ENCODE data around the gene MBD3.
"Not testable (repeated sequence)": the region's sequence is repeated elsewhere in the genome, so short reads cannot be mapped to it uniquely, and the experiment has no call there.

The MBD3 gene

DNA sequence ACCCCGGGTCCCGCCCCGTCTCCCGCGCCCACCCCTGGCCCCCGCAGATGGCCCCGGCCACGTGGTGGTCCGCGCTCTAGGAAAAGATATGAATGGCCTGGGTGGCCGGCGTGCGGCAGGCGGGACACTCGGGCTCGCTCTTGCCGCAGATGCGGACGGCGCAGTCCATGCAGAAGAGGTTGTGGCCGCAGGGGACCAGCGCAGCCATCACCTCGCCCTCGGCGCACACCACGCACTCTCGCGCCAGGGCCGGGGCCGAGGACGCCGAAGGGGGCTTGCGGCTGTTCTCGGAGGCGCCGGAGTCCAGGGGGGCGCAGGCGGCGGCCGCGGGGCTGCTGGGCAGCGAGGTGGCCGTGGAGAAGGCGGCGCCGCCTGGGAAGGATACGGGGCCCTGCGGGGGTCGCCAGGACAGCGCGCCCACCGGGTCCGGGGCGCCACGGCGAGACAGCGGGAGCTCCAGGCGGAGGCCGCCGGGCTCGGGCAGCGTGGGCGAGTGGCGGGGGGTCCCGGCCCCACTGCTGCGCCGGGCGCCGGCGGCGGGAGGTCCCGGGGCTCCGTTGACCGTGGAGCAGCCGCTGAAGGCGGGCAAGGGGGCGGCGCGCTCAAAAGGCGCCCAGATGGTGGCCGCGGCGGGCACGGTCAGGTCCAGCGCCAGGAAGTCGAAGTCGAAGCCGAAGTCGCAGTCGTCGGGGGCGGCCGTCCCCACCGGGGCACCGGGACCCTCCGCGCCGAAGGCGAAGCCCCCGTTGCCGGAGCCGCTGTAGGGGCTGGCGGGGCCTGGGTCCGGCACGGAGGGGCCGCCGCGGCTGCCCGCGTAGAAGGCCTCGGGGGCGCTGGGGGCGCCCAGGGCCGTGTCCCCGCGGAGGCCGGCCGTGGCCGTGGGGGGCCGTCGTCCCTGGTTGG lies 36.9 kb downstream of the MBD3 start:
- no peak for FAIRE-seq
- TF ChIP-seq, protein P1, sequence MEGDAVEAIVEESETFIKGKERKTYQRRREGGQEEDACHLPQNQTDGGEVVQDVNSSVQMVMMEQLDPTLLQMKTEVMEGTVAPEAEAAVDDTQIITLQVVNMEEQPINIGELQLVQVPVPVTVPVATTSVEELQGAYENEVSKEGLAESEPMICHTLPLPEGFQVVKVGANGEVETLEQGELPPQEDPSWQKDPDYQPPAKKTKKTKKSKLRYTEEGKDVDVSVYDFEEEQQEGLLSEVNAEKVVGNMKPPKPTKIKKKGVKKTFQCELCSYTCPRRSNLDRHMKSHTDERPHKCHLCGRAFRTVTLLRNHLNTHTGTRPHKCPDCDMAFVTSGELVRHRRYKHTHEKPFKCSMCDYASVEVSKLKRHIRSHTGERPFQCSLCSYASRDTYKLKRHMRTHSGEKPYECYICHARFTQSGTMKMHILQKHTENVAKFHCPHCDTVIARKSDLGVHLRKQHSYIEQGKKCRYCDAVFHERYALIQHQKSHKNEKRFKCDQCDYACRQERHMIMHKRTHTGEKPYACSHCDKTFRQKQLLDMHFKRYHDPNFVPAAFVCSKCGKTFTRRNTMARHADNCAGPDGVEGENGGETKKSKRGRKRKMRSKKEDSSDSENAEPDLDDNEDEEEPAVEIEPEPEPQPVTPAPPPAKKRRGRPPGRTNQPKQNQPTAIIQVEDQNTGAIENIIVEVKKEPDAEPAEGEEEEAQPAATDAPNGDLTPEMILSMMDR (IDR thresholded peaks at IDR 0.05; ENCODE audit: insufficient read depth, missing control alignments) = no peak
- no peak for DNase-seq (ENCODE audit: insufficient read length, low spot score)

DNA sequence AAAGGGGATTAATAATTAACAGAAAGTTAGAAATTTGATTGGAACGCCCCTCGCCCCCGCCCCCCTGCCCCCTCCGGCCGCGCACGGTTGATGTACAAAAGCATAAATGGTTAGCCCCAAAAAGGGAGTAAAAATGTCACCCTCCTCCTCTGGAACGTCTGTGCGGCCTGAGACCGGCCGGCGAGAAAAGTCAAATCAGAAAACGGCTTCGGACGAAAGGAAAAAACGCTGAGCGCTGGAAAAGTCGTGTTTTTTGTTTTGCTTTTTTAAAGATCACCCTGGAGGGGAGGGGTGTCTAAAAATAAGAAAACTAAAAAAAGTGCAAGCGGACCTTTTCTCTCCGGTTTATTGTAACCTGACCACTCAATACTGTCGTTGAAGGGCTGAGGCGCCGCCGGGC lies 37.7 kb downstream of the MBD3 start:
- no peak for FAIRE-seq
- TF ChIP-seq, protein P1 (IDR thresholded peaks at IDR 0.05; ENCODE audit: insufficient read depth, missing control alignments) = no peak
- DNase-seq (ENCODE audit: insufficient read length, low spot score) = no peak

DNA sequence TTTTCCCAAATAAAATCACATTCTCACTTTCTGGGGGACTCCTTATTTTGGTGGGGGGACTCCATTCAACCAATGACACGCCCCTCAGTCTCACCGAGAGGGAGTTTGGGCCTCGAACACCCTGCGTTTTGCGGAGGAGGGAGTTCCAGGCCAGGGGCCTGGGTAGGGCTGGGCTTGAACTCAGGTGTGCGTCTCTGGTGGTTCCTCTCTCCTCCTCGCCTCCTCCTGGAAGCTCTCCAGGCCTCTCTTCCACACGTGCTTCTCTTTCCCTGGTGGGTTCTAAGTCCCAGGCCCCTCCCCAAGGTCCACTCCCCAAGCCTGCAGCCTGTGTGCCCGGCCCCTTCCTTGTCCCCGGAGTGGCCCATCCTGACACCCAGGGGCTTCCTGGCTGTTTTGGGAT lies 39.2 kb downstream of the MBD3 start:
- FAIRE-seq (no peak), DNase-seq (ENCODE audit: insufficient read length, low spot score) (no peak)
- TF ChIP-seq, protein P1 (IDR thresholded peaks at IDR 0.05; ENCODE audit: insufficient read depth, missing control alignments) = no peak

DNA sequence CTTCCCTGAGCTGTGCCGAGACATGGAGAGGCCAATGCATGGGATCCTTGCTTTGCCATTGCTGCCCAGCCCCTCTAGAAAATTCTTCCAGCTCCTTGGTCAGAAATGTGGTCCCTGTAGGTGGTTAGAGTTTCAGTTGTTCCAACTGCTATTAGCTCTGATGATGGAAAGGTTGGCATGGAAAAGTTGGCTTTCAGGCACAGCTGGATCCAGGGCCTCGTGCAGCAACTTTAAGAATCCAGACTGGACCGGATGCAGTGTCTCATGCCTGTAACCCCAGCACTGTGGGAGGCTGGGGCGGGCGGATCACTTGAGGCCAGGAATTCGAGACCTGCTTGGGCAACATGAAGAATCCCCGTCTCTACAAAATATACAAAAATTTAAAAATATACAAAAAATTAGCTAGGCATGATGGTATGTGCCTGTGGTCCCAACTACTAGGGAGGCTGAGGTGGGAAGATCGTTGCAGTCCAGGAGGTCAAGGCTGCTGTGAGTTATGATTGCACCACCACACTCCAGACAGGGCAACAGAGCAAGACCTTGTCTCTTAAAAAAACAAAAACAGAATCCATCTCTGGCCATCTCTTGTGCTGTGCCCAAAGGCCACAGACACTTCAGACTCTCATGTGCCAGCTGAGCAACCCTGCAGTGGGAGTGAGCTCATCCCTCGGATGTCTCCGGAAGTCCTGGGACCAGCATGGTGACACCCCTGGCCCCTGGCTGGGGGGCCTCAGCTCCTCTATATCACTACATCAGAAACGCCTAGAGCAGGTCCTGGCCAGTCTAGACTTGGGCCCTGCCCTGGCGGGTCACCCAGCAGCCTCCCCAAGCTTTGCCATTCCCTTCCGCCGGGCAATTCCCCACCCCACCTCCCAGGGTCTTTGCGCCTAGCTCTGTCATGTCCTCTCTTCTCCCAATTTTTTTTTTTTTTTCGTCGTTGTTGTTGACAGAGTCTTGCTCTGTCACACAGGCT lies 41.3 kb downstream of the MBD3 start:
- no peak for FAIRE-seq
- TF ChIP-seq, protein P1 (IDR thresholded peaks at IDR 0.05; ENCODE audit: insufficient read depth, missing control alignments) = no peak
- DNase-seq (ENCODE audit: insufficient read length, low spot score) = no peak

DNA sequence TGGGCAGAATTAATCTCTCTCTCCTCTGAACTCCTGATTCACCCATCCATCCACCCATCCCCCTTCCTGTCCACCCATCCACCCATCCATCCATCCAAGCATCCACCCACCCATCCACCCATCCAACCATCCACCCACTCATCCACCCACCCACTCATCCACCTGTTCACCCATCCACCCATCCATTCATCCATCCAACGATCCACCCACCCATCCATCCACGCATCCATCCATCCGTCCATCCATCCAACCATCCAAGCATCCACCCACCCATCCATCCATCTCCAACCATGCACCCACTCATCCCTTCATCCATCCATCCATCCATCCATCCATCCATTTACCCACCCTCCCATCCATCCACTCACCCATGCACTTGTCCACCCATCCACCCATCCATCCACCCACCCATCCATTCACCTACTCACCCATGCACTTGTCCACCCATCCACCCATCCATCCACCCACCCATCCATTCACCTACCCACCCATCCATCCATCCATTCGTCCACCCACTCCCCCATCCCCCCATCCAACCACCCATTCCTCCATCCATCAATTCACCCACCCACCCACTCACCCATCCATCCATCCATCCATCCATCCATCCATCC lies 43.2 kb downstream of the MBD3 start:
- DNase-seq (ENCODE audit: insufficient read length, low spot score) (no peak), FAIRE-seq (no peak)
- TF ChIP-seq, protein P1 (IDR thresholded peaks at IDR 0.05; ENCODE audit: insufficient read depth, missing control alignments) = no peak

DNA sequence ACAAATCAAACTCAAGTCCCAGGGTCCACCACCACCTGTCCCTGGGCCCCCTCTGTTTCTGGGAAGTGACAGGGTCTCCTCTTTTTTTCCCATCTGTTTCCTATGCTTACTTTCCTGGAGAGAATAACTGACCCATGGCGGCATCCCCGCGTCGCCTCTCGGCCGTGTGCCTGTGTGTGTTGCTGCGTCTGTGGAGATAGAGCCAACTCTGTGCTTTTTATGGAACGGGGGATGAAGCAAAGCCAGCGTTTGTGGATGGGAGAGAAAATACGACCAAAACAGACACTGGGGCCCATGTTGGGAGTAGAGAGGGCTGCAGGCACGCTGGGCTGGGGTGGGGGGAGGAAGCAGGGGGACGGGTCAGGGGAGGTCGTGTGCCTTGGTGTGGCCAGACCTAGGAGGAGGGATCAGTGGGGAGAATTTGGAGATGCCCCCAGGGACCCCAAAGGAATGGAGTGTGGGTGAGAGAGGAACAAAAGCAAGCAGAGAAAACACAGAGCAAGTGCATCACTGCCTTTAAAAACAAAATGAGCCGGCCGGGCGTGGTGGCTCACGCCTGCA lies 52.2 kb downstream of the MBD3 start:
- DNase-seq (ENCODE audit: insufficient read length, low spot score) (no peak), FAIRE-seq (no peak)
- TF ChIP-seq, protein P1 (IDR thresholded peaks at IDR 0.05; ENCODE audit: insufficient read depth, missing control alignments) = no peak

DNA sequence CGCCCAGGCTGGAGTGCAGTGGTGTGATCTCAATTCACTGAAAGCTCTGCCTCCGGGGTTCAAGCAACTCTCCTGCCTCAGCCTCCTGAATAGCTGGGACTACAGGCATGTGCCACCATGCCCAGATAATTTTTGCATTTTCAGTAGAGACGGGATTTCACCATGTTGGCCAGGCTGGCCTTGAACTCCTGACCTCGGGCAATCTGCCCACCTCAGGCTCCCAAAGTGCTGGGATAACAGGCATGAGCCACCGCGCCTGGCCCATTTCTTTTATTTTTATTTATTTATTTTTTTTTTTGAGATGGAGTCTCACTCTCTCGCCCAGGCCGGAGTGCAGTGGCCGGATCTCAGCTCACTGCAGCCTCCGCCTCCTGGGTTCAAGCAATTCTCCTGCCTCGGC lies 52.9 kb downstream of the MBD3 start:
- DNase-seq (ENCODE audit: insufficient read length, low spot score); FAIRE-seq: not testable (repeated sequence)

Measured in D721Med (cell line).